IPS-NIHi7 (cell line): ENCODE measurements around the gene GPR85.
A peak's percentile ranks its signal among the peaks of the same experiment; 100 is the strongest.
"Not testable (repeated sequence)": the region's sequence is repeated elsewhere in the genome, so short reads cannot be mapped to it uniquely, and the experiment has no call there.

Experiments
- DNase-seq: peaks from one replicate; pipeline ENCODE4 v3.0.0; 2012; ENCODE audit warnings: mixed read lengths; ENCODE audit errors: extremely low spot score

GPR85 gene, protein sequence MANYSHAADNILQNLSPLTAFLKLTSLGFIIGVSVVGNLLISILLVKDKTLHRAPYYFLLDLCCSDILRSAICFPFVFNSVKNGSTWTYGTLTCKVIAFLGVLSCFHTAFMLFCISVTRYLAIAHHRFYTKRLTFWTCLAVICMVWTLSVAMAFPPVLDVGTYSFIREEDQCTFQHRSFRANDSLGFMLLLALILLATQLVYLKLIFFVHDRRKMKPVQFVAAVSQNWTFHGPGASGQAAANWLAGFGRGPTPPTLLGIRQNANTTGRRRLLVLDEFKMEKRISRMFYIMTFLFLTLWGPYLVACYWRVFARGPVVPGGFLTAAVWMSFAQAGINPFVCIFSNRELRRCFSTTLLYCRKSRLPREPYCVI

DNA sequence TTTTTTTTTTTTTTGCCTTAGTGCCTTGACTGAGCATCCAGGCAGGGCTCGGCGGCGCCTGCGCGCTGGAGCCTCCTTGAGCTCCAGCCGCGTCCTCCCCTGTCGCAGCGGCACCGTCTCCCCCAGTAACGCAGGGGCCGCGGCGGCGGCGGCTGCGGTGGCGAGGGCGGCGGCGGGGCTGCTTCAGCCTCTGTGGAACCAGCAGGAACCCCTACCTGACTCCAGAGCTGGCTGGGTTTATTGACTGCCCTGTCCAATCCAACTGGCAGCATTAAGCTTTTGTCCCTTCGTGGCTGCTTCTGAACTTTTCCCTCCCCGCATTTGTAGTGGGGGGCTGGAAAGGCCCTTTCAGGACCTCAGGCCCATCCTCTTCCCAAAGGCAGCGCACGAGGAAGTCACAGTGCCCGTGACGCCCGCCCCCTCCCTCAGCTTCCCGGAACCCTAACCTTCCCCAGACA, at the start of gene GPR85:
GPR85 (minus strand) TSS at position 397 of the 458 bp plus-strand sequence. CDS start 2,106 bp downstream, outside the sequence.
- DNase-seq: peak; percentile 87

DNA sequence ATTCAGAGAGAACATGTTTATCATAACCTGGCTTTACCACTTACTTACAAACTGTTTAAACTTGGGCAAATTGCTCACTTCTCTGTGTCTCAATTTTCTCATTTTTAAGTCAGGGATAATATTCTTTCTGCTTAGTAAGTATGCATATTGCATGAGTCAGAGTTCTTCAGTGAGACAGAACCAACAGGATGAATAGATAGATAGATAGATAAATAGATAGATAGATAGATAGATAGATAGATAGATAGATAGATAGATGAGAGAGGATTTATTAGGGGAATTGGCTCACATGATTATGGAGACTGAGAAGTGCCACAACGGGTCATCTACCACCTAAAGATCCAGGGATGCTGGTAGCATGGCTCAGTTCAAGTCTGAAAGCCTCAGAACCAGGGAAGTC, 47.4 kb upstream of the GPR85 start:
- DNase-seq: no peak

DNA sequence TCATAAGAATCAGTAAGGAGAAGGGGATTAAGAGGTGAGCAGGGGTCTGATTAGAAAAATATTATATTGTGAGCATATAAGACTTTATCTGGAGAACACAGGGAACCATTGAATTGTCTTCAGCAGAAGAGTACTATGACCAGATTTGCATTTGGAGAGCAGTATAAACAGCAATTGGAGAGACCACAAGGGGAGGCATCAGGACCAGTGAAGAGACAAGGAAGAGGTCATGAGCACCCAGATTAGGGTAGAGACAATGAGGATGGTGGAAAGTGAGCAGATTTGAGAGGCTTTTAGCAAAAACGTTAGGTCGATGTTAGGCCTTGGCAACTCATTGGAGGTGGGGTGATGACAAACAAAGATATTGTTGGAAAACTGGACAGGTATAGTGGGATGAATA, 44.7 kb upstream of the GPR85 start:
- DNase-seq: no peak

- no peak for DNase-seq
Measured at GRCh38 chr7:113128031-113128430, 41.4 kb upstream of the GPR85 start.

GRCh38 chr7:113125728-113126127, 39.1 kb upstream of the GPR85 start:
- DNase-seq: no peak

GRCh38 chr7:113122744-113123143, 36.1 kb upstream of the GPR85 start:
- DNase-seq: no peak

DNA sequence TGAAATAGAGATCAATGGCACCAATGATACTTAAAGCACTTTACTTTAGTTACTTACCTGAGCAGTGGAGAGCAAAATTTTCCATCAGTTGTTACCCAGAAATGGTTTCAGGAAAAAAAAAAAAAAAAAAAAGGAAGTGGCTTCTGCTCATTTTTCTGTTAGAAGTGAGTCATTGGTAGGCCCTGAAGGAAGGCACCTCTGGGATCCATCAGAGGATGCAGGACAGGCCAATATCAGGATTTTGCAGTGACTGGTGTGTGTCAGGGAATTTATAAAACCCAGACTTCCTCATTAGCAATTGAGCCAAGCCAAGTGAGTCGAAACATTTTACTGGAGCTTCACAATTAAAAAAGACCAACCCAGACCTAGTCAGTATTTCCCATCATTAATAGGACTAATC, 34.0 kb upstream of the GPR85 start:
- DNase-seq: no peak

DNA sequence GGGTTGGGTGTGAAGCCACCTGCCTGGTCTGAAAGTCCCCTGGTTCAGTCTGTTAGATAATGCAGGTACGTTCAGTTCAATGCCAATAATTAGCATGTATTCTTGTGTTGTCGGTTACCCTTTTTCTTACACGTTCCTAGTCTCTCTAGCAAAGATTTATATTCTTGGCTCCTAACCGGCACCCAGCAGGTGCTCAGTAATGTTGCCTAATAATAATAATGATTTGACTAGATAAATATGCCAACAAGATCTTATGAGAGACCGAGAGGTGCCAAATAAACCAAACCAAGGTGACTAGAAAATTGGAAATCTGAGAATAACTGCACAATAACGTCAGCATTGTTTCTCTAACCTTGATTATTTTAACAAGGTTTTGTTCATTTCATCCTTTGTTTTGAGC, 32.8 kb upstream of the GPR85 start:
- no peak for DNase-seq

GRCh38 chr7:113118074-113118959, 31.7 kb upstream of the GPR85 start, which contains the start of gene SMIM30:
Gene SMIM30, minus strand, starts transcription at chr7:113118554. Its CDS starts 976 bp downstream, at chr7:113117578.
- peak; percentile 86 for DNase-seq

DNA sequence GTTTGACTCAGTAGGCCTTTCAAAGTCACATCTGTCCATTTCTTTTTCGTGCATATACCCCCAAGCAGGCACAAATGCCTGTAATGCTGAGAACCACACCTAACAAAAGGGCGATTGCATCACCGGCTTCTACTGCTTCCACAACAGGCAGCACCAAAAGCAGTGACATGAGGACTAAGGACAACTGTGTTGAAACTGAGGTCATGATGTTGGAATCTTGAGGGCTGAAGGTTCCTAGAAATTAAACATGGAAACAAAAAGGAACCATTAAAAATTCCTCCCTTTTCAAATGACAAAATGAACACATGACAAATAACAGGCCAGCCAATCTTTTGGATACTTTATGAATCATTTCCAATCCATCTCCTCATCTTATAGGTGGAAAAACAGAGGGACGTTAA, 30.7 kb upstream of the GPR85 start:
- not testable (repeated sequence) for DNase-seq

DNA sequence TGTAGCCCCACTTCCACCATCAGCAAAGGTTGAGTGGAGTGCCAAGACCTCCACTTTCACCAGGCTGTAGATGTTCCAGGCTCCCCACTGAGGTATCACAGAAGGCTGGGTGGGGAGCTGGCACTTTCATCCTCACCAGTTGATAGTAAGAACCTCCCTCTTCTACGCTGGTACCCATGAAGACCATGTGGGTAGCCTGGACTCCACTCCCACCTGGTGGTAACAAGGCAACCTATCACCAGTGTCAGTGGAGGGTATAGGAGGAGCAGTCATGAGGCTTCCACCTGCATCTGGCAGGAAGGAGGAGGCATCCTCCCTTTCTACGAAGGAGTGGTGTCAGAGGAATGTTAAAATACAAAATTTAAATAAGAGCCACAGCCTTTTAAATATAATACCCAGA, 27.3 kb upstream of the GPR85 start:
- DNase-seq: peak; percentile 29

- no peak for DNase-seq
Measured at GRCh38 chr7:113109718-113110117, 23.1 kb upstream of the GPR85 start.

GRCh38 chr7:113100121-113100603, 13.5 kb upstream of the GPR85 start:
- DNase-seq: no peak

DNA sequence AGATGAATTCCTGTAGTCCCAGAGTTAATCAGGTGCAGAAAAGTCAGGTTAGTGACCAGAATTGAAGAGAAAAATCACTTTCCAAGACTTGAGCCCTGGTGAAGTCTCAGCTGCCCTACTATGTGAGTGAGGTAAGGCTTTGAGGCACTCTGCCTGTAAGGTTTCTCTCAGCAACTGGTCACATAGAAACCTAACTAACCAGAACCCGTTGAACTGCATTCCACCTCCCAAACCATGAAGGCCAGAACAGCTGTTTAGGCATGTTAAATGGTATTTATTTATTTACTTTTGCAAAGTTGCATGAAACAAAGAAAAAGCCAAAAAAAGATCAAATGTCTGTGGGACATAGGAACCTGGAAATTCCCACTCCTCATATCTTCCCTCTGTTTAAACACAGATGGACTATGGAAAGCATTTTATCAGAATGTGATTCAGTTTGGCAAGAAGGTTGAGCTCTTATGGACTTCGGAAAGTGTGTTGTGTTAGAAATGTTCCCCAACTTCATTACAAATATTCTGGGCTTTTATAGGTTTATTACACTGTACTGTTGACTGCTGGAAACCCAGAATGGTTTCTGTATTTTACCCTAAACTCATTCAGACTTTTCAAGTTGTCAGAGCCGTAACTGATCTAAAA, 12.8 kb upstream of the GPR85 start:
- DNase-seq: peak; percentile 21

DNA sequence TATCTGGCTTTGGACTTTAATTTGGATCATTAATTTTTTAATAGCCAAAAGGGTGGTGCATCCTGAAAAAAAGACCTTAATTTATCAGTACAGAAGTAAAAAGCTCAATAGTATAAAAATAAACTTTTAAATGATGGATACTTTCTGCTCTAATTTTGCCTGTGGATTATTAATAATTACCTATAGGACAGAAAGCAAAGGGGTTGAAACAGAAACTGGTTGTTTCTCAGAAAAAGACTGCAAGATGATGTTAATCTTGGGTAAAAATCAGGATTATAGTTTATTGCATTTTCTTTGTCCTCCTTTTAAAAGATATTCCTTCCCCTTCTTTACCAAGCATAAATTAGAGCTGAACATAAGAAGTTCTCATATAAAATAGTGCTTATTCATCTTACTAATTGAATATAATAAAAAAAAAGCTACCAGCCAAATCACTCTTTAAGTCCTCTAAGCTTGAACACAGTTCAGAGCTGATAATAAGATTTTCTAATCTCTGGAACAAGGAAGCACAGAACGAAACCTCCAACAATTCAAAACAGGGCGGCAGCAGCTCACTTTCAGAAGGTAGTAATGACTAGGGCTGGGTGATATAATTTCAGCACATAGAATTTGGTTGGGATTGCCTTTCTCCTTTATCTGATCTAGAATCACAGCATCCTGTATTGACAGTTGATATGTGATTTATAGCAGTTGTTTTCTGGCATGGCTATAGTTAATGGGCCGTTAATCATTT, 8.1 kb upstream of the GPR85 start:
- DNase-seq: no peak

GRCh38 chr7:113093561-113093960, 6.9 kb upstream of the GPR85 start:
- no peak for DNase-seq

- DNase-seq: no peak
Measured at GRCh38 chr7:113092762-113093161, 6.1 kb upstream of the GPR85 start.

- peak; percentile 32 for DNase-seq
Measured at GRCh38 chr7:113087071-113087998, 708 bp upstream of the GPR85 start.

- DNase-seq: no peak
Measured at GRCh38 chr7:113085781-113086390, 741 bp downstream of the GPR85 start.
